Kidney tubule cell (primary cell): ENCODE data around the gene CEP70.
"Not testable (repeated sequence)": the region's sequence is repeated elsewhere in the genome, so short reads cannot be mapped to it uniquely, and the experiment has no call there.

Source experiments
- DNase-seq: peaks from one replicate; pipeline ENCODE4 v3.0.0-alpha.2; 2018; ENCODE audit warnings: low spot score

Gene CEP70

DNA sequence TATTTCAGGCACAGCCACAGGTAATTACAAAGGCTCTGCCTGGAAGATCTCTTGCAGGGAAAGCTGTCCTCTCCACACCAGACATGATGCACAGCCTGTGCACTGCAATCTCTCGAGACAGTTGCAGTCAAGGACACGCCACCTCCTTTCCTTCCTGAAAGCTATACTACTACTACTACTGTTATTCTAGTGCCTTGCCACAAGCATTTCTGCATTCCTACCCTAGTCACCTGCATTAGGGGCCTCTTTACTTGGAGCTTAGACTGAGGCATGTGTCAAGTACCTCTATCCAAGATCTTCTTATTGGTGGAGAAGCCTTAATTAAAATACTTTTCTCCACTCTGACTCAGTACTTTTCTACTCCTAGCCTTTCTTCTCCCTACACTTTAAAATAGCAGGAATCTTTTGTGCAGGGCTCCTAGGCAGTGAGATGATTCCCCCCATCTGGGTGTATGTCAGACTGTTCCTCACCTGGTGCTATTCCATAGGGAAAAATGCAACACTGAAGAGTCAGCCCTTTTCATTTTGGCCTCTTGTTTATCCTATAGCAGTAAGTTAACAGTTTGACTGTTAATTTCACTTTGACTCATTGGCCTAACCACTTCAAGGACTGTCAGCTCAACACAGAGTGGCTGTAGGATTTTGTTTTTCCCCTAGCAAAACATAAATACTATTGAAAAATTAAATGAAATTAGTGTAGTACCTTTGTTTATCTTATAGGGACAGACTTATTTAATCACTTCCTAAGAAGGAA, 80.8 kb downstream of the CEP70 start:
- no peak for DNase-seq

DNA sequence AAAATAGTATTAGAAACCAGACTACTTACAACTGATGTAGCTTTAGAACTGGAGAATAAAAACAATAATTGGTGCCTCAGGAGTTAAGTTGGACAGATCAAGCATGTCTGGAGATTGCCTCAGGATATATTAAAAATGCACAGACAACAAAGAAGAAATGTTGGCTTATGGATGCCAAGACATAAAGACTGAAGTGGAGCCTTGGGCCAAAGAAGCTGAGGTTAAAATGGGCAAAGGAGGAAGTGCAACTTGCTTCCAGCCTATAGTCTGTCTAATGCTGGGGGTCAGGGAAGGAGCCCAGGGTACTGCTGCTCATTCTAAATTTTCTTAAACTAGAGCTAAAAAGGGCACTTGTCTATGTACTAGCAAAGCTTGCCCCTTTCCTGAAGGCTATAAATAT, 82.1 kb downstream of the CEP70 start:
- DNase-seq: no peak

DNA sequence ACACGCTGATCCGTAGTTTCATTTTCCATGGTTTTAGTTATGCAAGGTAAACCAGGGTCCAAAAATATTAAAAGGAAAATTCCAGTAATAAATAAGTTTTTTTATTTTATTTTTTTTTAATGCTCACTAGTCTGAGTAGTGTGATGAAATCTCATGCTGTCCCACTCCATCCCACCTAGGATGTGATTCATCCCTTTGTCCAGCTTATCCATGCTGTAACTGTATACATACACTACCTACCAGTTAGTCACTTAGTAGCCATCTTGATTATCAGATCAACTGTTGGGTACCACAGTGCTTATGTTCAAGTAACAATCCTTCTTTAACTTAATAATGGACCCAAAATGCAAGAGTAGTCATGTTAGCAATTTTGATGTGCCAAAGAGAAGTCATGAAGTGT, 84.5 kb downstream of the CEP70 start:
- no peak for DNase-seq

DNA sequence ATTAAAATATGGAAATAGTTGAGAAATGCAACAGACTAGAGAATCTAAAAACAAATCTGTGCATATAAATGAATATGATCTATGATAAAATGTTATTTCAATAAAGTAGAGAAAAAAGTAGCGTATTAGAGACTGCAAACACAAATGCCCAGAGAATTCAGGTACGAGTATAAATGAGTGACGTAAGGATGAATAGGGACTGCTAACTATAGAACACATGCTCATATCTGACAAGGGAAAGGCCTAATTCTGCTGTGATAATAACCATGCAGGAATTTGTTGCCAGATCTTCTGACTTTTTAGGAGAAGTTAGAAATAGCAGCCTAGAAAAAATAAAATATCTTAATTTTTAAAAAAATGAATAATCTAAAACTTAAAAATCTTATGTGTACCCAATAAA, 86.5 kb downstream of the CEP70 start:
- no peak for DNase-seq

DNA sequence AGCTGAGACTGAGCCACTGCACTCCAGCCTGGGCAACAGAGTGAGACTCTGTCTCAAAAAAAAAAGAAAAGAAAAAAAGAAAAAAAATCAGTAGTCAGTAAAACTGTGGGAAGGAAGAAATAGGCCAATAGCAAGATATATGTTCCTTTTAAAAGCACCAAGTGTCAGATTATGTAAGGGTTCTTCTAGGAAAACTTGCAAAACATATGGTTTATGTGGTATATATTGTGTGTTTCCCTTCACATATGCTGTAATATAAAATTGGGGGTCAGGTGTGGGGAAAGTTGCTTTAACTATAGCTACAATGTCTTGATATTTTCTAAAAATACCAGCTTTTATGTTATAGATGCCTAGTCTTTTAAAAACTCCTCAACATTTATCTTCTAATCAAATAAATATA, 95.1 kb downstream of the CEP70 start:
- no peak for DNase-seq

DNA sequence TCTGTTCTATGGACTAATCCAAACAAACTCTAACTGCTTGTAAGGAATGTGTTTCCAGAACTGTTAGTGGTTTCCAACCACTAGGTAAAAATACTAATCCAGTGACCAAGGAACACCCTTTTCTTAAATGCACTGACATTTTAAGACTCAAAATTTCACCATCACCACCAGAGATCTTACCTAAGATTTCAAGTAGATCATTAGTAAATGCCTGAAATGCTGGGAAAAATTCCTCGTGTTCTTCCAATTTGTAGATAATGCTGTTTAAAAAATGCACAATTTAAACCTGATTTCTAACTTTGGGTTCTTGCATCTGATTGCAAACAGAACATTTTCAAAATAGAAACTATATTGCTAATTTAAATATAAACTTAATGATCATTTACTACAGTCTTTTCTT, 96.2 kb downstream of the CEP70 start:
- DNase-seq: no peak

DNA sequence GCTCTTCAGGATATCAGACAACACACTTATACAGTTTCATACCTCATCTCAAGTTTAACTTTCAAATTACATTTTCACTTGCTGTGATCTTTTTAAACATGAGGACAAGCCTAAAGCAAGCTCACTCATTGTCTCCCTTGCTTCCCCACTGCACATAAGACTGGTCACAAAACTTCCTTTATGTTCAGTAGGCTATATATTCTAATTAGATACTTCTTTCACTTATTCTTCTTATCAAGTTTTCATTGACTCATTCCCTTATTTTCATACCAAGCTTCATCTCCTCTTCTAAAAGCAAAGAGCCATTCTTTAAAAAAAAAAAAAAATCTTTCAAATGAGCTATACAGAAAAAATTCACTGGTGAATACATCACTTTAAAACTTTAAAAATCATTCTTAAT, 97.0 kb downstream of the CEP70 start:
- DNase-seq: no peak

DNA sequence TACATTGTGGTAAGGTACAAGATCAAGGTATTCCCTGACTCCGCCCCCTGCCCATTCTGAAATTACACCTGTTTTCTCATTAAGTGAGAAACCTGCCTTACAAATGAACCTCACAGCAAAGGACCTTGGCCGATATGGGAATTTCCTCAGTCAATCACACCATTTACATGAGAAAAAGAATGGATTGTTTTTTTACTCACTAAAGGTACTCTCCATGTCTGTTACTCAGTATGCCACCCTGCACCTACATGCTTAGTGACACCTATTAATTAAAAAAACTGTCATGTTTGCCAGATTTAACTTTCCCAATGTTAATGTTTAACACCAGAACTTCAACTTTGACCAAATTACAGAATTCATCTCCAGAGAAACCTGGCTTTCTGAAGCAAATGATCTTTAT, 97.6 kb downstream of the CEP70 start:
- no peak for DNase-seq

DNA sequence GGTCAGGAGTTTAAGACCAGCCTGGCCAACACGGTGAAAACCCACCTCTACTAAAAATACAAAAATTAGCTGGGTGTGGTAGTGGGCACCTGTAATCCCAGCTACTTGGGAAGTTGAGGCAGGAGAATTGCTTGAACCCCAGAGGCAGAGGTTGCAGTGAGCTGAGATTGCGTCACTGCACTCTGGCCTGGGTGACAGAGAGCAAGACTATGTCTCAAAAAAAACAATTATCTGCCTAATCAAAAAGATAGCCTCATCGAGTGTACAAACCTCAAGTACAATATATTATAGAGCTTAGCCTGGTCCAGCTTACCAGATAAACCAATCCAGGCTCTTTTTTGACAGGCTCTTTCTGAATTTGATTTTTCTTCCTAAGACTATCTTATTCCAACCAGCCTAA, 98.4 kb downstream of the CEP70 start:
- not testable (repeated sequence) for DNase-seq

DNA sequence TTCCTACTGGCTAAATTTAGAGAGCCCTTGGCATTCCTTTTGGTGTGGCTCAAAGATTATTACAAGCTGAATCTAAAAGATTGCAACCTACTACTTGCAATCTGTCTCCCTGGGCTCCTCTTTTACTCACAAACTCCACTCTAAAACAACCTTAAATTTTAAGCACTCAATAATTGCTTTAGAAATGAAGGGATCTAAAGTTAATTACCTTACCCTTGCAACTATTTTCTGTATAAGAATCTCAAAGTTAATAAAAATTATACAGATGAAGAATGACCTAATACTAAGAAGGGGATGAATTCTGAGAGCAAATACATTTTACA, 99.5 kb downstream of the CEP70 start:
- DNase-seq: no peak

DNA sequence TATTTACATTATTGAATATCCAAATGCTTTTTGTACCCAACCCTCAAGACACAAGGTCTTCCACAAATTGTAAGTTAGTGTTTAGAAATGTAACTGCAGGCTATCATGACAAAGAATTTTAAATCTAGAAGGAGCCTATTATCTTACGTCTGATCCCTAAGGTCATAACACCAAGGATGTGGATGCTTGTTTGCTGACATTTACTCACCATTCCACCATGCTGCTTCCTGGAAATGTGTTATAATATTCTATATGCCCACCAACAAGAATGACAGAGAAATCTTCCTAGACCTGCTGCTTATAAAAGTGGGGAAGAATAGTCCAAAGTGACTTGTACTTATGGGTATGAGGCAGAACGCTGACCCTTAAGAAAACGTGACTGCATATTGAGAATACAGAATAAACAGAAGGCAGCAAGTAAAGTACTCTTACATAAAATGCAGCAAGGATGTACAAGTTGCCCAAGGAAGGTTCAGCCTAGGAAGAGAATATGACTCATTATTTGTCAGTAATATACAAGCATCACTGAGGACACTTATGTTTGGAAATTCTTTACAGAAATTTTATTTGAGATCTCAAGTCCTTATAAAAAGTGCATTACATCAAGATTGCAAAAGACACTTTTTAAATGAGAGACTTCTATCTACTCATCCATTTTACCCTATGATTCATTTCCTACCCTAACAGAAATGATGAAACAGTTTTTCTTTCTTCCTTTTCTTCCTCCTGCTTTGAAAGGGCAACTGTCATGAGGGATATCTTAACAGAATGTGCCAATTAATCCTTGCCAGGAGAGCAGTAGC, 100.1 kb downstream of the CEP70 start:
- peak; percentile 60 for DNase-seq

DNA sequence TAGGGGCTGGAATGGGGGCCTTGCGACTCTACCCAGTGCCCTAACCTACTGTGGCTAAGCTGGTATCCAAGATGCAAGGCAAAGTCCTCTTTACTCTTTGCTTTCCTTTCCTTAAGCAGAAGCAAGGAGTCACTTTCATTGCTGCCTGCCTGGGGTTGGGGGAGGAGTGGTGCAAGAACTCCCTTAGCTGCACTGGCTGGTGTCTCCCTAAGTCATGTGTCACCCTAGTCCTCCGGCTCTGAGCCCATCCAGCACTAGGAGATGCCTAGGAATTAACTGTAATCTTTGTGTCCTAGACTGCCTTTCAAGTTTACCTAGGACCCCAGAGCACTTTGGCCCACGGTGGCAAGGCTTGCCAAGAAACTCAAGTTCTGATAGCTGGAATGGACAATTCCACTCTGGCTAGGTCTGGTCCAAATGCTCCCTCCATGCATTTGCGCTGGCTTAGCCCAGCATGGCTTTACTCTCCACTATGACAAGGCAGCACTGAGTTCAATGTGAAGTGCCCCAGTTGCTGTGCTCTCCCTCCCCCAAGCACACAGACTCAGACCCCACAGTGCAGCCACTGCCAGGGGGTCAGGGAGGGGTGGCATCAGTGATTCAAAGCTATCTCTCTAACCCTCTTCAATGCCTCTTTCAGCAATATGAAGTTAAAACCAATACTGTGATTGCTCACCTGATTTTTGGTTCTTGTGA, 100.9 kb downstream of the CEP70 start:
- DNase-seq: no peak

DNA sequence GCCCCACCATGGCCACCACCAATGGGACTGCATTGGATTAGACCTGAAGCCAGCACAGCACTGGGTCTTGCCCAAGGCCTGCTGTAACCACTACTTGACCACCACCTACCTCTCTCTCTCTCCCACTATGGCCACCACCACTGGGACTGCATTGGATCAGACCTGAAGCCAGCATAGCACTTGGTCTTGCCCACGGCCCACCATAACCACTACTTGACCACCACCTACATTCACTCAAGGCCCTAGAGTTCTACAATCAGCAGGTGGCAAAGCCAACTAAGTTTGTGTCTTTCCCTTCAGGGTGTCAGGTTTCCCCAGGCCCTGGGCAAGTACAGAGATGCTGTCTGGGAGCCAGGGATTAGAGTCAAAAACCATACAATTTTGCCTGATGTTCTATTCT, 102.1 kb downstream of the CEP70 start:
- DNase-seq: no peak

DNA sequence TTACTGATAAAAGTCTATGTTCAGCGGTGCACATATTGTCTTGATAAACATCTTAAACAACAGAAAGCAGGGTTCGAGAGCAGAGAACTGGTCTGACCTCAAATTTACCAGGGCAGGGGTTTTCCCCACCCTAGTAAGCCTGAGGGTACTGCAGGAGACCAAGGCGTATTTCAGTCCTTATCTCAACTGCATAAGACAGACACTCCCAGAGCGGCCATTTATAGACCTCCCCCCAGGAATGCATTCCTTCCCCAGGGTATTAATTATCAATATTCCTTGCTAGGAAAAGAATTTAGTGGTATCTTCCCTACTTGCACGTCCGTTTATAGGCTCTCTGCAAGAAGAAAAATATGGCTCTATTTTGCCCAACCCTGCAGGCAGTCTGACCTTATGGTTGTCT, 107.5 kb downstream of the CEP70 start:
- not testable (repeated sequence) for DNase-seq

DNA sequence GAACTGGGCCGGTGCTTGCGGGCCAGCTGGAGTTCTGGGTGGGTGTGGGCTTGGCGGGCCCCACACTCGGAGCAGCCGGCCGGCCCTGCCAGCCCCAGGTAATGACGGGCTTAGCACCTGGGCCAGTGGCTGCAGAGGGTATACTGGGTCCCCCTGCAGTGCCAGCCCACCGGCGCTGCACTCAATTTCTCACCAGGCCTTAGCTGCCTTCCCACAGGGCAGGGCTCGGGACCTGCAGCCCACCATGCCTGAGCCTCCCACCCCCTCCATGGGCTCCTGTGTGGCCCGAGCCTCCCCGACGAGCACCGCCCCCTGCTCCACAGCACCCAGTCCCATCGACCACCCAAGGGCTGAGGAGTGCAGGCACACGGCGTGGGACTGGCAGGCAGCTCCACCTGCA, 109.4 kb downstream of the CEP70 start:
- DNase-seq: not testable (repeated sequence)

DNA sequence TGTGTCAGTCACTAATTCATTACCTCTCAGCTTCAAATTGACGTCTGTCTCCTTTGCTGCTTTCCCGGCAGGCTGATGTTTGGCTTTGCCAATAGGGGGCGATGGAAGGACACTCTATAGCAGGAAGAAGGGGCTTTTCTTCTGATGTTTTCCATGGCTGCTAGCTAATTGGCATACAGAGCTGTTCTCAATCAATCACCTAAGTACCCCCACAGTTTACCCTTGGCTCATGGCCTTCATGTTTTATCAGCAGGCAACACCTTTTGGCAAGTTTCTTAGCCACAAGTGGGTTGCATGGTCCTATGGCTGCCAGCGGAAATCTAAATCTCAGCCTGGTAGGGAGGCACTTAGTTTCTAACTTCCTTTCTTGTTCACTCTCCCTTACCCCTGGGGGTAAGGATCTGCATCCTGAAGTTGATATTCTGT, 114.6 kb downstream of the CEP70 start:
- DNase-seq: peak; percentile 55

DNA sequence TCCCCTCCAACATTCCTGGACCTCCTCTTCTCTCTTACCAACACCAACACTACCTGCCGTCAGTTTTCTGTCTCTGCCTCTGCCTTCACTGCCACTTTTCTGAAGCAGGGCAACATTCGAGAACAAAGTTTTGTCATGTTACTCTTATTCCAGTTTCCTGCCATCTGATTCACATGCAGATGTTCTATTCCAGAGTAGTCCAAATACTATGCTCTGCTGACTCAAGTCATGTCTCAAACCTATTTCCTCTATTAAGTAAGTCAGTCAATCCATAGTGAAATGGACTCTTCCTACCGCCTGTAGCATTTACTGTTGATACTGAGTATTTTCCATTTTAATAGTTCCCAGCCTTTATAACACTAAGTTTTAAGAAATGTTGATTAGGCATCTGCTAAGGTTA, 116.3 kb downstream of the CEP70 start:
- peak; percentile 16 for DNase-seq

DNA sequence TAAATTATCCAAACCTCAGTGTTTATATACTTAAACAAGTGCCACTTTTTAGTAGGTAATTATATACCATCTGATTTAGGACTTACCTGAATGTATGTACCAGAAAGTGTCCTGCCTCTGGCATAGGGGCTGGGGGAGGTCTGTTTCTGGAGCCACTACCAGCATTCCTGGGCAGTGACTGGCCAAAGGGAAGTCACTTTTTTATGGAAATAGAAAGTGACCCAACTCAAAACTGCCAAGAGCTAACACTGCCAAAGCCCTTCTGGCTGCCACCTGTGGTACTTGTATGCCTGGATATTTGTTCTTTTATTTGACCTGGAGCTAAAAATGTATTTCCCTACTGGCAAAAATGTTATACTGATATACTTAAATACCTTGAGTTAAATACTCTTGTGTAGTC, 116.9 kb downstream of the CEP70 start:
- DNase-seq: peak; percentile 44

DNA sequence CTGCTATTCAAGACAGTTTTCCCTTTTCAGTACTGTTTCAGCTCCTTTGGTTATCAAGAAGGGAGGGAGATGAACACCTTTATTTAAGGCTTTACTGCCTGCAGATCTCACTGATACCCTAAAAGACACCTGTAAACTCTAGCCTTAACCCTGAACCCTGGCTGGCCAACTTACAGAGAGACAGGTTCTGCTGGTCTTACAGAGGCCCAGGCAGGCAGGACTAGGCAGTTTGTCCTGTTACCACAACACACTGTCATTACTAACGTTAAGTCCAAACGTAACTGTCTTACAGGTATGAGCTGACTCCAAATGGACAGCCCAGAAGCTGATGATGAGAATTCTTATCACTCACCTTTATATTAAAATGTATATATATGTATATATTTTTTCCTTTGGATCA, 117.5 kb downstream of the CEP70 start:
- DNase-seq: no peak

DNA sequence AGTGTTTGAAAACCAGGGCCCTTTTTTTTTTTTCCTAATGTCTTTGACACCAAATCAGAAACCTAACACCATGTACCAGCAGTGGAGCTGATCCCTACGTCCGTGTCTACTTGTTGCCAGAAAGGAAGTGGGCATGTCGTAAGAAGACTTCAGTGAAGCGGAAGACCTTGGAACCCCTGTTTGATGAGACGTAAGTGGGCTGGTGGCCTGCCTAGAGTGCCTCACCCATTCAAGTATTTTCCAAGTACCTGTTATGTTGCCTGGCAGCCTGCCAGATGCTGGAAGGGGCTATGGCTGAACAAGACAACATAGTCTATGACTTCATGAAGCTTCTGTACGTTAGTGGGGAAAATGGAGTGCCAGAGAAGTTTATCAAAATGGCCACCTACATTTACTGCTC, 119.9 kb downstream of the CEP70 start:
- no peak for DNase-seq

DNA sequence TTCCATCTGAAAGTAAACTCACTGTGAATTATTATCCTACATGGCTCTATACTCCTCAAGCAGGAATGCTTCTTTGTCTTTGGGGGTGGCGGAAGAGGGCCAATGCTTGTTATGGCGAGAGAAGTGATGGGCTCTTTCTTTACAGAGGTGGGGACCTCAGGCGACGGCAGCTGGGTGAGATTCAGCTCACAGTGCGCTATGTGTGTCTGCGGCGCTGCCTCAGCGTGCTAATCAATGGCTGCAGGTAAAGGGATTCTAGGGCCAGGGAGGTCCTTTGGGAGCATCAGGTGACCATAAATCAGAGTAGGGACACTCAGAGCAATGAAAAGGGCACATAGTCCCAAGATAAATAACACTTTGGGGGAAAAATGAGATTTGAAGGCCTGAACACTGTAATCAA, 120.7 kb downstream of the CEP70 start:
- no peak for DNase-seq

DNA sequence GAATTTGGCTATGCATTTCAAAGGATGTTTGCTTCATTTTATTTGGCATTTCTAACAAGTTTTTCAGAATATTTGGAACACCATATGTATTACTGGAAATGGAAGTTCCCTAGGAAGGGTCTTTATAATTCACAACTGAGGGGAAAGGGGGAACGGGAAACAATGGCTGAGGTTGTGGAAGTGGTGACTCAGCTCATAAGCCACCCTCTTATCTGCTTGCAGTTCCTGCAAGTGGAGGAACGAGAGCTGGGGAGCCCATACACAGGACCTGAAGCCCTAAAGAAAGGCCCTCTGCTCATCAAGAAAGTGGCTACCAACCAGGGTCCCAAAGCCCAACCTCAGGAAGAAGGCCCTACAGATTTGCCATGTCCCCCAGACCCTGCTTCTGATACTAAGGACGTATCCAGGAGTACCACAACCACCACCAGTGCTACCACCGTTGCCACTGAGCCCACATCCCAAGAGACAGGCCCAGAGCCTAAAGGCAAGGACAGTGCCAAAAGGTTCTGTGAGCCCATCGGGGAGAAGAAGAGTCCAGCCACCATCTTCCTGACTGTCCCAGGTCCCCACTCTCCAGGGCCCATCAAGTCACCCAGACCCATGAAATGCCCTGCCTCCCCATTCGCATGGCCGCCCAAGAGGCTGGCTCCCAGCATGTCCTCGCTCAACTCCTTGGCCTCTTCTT, 121.8 kb downstream of the CEP70 start:
- no peak for DNase-seq

DNA sequence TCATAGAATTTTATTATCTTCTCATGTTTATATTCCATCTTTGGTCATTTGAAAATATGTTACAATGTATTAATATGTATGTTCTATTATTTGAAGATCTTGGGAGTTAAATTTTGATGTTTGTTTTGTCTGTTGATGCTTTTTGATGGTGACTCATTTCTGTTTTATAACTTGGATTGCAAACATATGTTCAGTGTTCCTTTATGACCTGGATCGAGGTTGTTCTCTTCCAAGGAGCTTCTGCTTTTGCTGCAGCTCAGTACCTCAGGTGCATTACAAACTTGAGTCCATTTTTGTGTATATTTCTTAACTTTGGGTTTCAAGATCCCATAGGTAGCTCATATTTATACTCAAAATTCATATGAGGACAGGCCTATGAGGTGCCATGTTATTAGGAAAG, 122.6 kb downstream of the CEP70 start:
- DNase-seq: no peak
